CD4-positive, alpha-beta T cell treated with Interleukin-6 at 100 ng/mL for 8 hours (primary cell): Measurements from ENCODE around the gene DPT.
"Not testable (repeated sequence)": the region's sequence is repeated elsewhere in the genome, so short reads cannot be mapped to it uniquely, and the experiment has no call there.

Experiments used
- DNase-seq: peaks from one replicate; pipeline ENCODE4 v3.0.0-alpha.2; 2020; ENCODE audit warnings: mixed read lengths, low spot score

DPT gene

GRCh38 chr1:168728473-168729404 lies at the start of gene DPT:
Gene DPT, minus strand, starts transcription at chr1:168729206. Its CDS starts 32 bp downstream, at chr1:168729174.
- no peak for DNase-seq

GRCh38 chr1:168775366-168775765 lies 46.4 kb upstream of the DPT start:
- DNase-seq, result no peak

- no peak for DNase-seq
Measured at GRCh38 chr1:168774241-168774640, 45.2 kb upstream of the DPT start.

- DNase-seq, result no peak
Measured at GRCh38 chr1:168772428-168773060, 43.5 kb upstream of the DPT start.

- DNase-seq, result no peak
Measured at GRCh38 chr1:168771104-168771630, 42.2 kb upstream of the DPT start.

GRCh38 chr1:168769893-168770292 lies 40.9 kb upstream of the DPT start:
- not testable (repeated sequence) for DNase-seq

- no peak for DNase-seq
Measured at GRCh38 chr1:168767894-168768584, 39.0 kb upstream of the DPT start.

GRCh38 chr1:168766568-168766967 lies 37.6 kb upstream of the DPT start:
- DNase-seq, result no peak

GRCh38 chr1:168763031-168763430 lies 34.0 kb upstream of the DPT start:
- no peak for DNase-seq

GRCh38 chr1:168762473-168762872 lies 33.5 kb upstream of the DPT start:
- no peak for DNase-seq

- DNase-seq, result no peak
Measured at GRCh38 chr1:168760781-168761180, 31.8 kb upstream of the DPT start.

GRCh38 chr1:168760241-168760640 lies 31.2 kb upstream of the DPT start:
- DNase-seq, result no peak

- DNase-seq, result no peak
Measured at GRCh38 chr1:168759077-168759476, 30.1 kb upstream of the DPT start.

- no peak for DNase-seq
Measured at GRCh38 chr1:168758503-168758902, 29.5 kb upstream of the DPT start.

- DNase-seq, result no peak
Measured at GRCh38 chr1:168755800-168756418, 26.9 kb upstream of the DPT start.

GRCh38 chr1:168752171-168752832 lies 23.3 kb upstream of the DPT start:
- no peak for DNase-seq

GRCh38 chr1:168751195-168751650 lies 22.2 kb upstream of the DPT start:
- no peak for DNase-seq

GRCh38 chr1:168742994-168743650 lies 14.1 kb upstream of the DPT start:
- no peak for DNase-seq

- DNase-seq, result no peak
Measured at GRCh38 chr1:168742386-168742785, 13.4 kb upstream of the DPT start.

GRCh38 chr1:168739908-168740307 lies 10.9 kb upstream of the DPT start:
- no peak for DNase-seq

- DNase-seq, result no peak
Measured at GRCh38 chr1:168736520-168736919, 7.5 kb upstream of the DPT start.
